HTERT RPE-1 (cell line): ENCODE measurements around the gene MOB3A.
"Not testable (repeated sequence)": the region's sequence is repeated elsewhere in the genome, so short reads cannot be mapped to it uniquely, and the experiment has no call there.

Experiments used
- in situ Hi-C: fragments of 300-500 bp; cut with MboI; formaldehyde crosslinking; loops from 4 replicates; pipeline ENCODE4 v1.14.3; 2020; ENCODE audit warnings: low sequenced_read_pairs

MOB3A gene

GRCh38 chr19:2034729-2035589 is 61.2 kb downstream of the MOB3A start:
- in situ Hi-C loops, result no loop called here

- in situ Hi-C loops, result not testable (repeated sequence)
Measured at GRCh38 chr19:2034253-2034652, 61.9 kb downstream of the MOB3A start.

GRCh38 chr19:2033825-2034159 is 62.3 kb downstream of the MOB3A start:
- in situ Hi-C loops, result no loop called here

- in situ Hi-C loops, result no loop called here
Measured at GRCh38 chr19:2033115-2033824, 62.9 kb downstream of the MOB3A start.

GRCh38 chr19:2032296-2032941 is 63.7 kb downstream of the MOB3A start:
- in situ Hi-C loops, result no loop called here

- in situ Hi-C loops, result no loop called here
Measured at GRCh38 chr19:2027361-2027760, 68.8 kb downstream of the MOB3A start.

- in situ Hi-C loops, result no loop called here
Measured at GRCh38 chr19:2026770-2027169, 69.4 kb downstream of the MOB3A start.

- in situ Hi-C loops, result no loop called here
Measured at GRCh38 chr19:2022289-2022688, 73.8 kb downstream of the MOB3A start.

GRCh38 chr19:2021453-2022140 is 74.5 kb downstream of the MOB3A start:
- in situ Hi-C loops, result no loop called here
